ENCODE measurements around the gene TNFSF4.
"Not testable (repeated sequence)": the region's sequence is repeated elsewhere in the genome, so short reads cannot be mapped to it uniquely, and the experiment has no call there.

Gene TNFSF4

DNA sequence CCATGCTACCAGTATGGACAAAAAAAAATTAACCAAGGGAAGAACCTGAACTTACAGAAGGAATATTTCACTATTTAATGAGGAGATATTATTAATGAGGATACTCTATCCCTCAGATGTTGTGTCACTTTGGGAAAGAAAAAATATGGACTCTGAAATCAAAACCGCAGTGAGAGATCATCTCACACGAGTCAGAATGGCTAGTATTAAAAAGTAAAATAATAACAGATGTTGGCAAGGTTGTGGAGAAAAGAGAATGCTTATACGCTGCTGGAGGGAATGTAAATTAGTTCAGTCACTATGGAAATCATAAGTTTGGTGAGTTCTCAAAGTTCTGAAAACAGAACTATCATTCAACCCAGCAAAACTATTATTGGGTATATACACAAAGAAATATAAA is 30.9 kb downstream of the TNFSF4 start:
- H3K36me3 ChIP-seq (ENCODE audit: control insufficient read depth, insufficient read depth, low read length) = no peaks in the 10 kb centered on the region
- no peak overlapping the region for H3K4me3 ChIP-seq (ENCODE audit: low read length)
- H3K4me1 ChIP-seq (ENCODE audit: control insufficient read depth, insufficient read depth, low read length) = no peaks in the 10 kb centered on the region
- H3K9ac ChIP-seq (ENCODE audit: low read length) = no peak overlapping the region
- H3K9me3 ChIP-seq (ENCODE audit: control insufficient read depth, low read length) = no peaks in the 10 kb centered on the region
- no peaks in the 10 kb centered on the region for H3K27me3 ChIP-seq (ENCODE audit: control insufficient read depth, insufficient read depth, low read length)

DNA sequence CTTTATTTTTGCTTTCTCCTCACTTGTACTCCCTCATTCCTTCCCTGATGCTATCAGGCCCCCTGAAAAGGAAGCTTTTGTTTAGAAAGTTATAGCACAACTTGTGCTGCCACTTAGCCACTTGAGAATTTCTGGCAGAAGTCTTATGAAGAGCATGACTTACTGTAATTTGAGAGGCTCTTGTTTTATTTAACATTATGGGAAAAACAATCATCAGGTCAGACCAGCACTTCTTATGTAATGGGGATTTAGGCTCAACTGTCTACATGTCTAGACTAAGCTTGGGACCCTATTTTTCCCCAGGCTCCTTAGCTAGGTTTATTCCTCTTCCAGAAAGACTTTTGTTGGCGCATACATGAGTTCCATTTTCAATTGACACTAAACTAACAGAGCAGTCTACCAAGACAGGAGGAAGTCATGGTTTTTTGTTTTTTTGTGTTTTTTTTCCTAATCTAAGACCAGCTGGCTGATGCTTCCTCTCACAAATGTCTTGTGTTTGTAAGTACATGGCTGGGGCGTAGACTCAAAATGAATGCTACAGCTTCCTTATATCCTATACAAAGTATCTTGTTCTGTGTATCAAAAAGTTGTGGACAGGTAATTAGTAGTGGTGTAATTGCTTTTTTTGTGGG is 31.5 kb downstream of the TNFSF4 start:
- Histone ChIP-seq H3K9me3 (ENCODE audit: control insufficient read depth, low read length) (no peaks in the 10 kb centered on the region), H3K36me3 (ENCODE audit: control insufficient read depth, insufficient read depth, low read length) (no peaks in the 10 kb centered on the region), H3K9ac (ENCODE audit: low read length) (no peak overlapping the region), H3K27me3 (ENCODE audit: control insufficient read depth, insufficient read depth, low read length) (no peaks in the 10 kb centered on the region), H3K4me1 (ENCODE audit: control insufficient read depth, insufficient read depth, low read length) (no peaks in the 10 kb centered on the region), H3K4me3 (ENCODE audit: low read length) (no peak overlapping the region)

DNA sequence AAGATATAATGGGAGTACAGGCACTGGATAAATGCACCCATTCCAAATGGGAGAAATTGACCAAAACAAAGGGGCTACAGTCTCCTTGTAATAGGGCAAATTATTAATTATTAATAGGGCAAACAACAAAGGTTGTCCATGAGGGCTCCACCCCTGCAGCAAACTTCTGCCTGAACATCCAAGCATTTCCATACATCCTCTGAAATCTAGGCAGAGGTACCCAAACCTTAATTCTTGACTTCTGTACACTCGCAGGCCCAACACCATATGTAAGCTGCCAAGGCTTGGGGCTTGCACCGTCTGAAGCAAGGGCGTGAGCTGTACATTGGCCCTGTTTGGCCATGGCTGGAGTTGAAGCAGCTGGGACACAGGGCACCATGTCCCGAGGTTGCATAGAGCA is 33.7 kb downstream of the TNFSF4 start:
- H3K9me3 ChIP-seq (ENCODE audit: control insufficient read depth, low read length) = no peaks in the 10 kb centered on the region
- H3K4me1 ChIP-seq (ENCODE audit: control insufficient read depth, insufficient read depth, low read length) = no peaks in the 10 kb centered on the region
- H3K9ac ChIP-seq (ENCODE audit: low read length) = no peak overlapping the region
- no peaks in the 10 kb centered on the region for H3K36me3 ChIP-seq (ENCODE audit: control insufficient read depth, insufficient read depth, low read length)
- no peaks in the 10 kb centered on the region for H3K27me3 ChIP-seq (ENCODE audit: control insufficient read depth, insufficient read depth, low read length)
- no peak overlapping the region for H3K4me3 ChIP-seq (ENCODE audit: low read length)

DNA sequence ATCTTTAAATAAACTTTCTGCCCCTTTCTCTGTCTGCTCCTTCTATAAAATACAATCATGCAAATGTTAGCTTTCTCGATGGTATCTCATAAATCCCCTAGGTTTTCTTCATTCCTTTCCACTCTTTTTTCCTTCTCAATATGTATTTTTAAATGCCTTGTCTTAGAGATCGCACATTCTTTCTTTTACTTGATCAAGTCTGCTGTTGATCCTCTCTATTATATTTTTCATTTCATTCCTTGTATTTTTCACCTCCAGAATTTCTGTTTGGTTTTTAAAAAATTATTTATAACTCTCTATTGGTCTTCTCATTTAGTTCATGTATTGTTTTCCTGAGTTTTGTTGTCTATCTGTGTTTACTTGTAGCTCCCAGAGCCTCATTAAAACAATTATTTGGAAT is 36.0 kb downstream of the TNFSF4 start:
- Histone ChIP-seq H3K36me3 (ENCODE audit: control insufficient read depth, insufficient read depth, low read length) (no peaks in the 10 kb centered on the region), H3K4me3 (ENCODE audit: low read length) (no peak overlapping the region), H3K9ac (ENCODE audit: low read length) (no peak overlapping the region), H3K9me3 (ENCODE audit: control insufficient read depth, low read length) (no peaks in the 10 kb centered on the region), H3K4me1 (ENCODE audit: control insufficient read depth, insufficient read depth, low read length) (no peaks in the 10 kb centered on the region), H3K27me3 (ENCODE audit: control insufficient read depth, insufficient read depth, low read length) (no peaks in the 10 kb centered on the region)

DNA sequence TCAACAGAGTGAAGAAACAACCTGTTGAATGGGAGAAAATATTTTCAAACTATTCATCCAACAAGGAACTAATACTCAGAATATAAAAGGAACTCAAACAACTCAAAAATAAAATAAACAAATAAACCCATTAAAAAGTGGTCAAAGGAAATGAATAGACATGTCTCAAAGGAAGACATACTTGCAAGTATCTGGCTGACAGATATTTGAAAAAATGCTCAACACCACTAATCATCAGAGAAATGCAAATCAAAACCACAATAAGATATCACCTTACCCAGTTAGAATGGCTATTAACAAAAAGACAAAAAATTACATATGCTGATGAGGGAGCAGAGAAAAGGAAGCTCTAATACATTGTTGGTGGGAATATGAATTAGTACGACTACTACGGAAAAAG is 38.2 kb downstream of the TNFSF4 start:
- no peak overlapping the region for H3K4me3 ChIP-seq (ENCODE audit: low read length)
- no peaks in the 10 kb centered on the region for H3K4me1 ChIP-seq (ENCODE audit: control insufficient read depth, insufficient read depth, low read length)
- H3K9ac ChIP-seq (ENCODE audit: low read length) = no peak overlapping the region
- H3K9me3 ChIP-seq (ENCODE audit: control insufficient read depth, low read length) = no peaks in the 10 kb centered on the region
- no peaks in the 10 kb centered on the region for H3K27me3 ChIP-seq (ENCODE audit: control insufficient read depth, insufficient read depth, low read length)
- no peaks in the 10 kb centered on the region for H3K36me3 ChIP-seq (ENCODE audit: control insufficient read depth, insufficient read depth, low read length)

DNA sequence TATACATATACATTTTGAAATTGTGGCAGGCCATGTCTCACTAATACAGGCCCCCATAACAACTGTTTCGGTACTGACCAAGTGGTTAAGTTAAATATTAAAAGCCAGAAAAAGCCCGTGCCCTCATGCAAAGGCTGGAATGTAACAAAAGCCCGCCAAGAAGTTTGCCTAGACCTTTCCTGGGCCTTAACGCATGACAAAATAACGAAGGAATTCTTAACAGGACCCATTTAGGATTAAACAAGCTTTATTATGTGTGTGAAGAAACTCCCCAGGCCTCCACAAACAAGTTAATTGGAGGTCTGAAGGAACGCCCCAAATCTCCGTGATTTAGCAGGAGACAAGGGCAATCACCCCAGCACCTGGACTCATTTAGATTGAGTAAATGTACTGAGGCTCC is 42.4 kb downstream of the TNFSF4 start:
- no peaks in the 10 kb centered on the region for H3K4me1 ChIP-seq (ENCODE audit: control insufficient read depth, insufficient read depth, low read length)
- H3K36me3 ChIP-seq (ENCODE audit: control insufficient read depth, insufficient read depth, low read length) = no peaks in the 10 kb centered on the region
- no peak overlapping the region for H3K9ac ChIP-seq (ENCODE audit: low read length)
- no peaks in the 10 kb centered on the region for H3K27me3 ChIP-seq (ENCODE audit: control insufficient read depth, insufficient read depth, low read length)
- H3K9me3 ChIP-seq (ENCODE audit: control insufficient read depth, low read length) = no peaks in the 10 kb centered on the region
- H3K4me3 ChIP-seq (ENCODE audit: low read length) = no peak overlapping the region

DNA sequence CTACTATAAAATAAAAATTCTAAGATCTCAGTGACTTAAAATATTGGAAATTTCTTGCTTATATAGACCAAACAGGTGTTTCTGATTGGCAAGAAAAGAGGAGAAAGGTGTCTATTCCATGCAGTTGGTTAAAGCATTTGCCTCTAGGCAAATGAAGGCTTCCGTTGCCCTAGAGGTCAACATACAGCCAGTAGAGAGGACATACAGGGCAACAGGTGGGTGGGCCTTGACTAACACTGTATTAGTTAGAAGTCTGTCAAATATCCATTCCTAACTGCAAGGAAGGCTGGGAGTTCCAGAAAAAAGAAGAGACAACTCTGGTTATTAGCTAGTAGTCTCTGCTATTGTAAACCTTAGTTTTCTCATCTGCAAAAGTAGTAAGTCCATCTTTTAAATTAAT is 43.0 kb downstream of the TNFSF4 start:
- H3K4me1 ChIP-seq (ENCODE audit: control insufficient read depth, insufficient read depth, low read length) = no peaks in the 10 kb centered on the region
- H3K9ac ChIP-seq (ENCODE audit: low read length) = no peak overlapping the region
- H3K4me3 ChIP-seq (ENCODE audit: low read length) = no peak overlapping the region
- H3K36me3 ChIP-seq (ENCODE audit: control insufficient read depth, insufficient read depth, low read length) = no peaks in the 10 kb centered on the region
- H3K9me3 ChIP-seq (ENCODE audit: control insufficient read depth, low read length) = no peaks in the 10 kb centered on the region
- H3K27me3 ChIP-seq (ENCODE audit: control insufficient read depth, insufficient read depth, low read length) = no peaks in the 10 kb centered on the region

DNA sequence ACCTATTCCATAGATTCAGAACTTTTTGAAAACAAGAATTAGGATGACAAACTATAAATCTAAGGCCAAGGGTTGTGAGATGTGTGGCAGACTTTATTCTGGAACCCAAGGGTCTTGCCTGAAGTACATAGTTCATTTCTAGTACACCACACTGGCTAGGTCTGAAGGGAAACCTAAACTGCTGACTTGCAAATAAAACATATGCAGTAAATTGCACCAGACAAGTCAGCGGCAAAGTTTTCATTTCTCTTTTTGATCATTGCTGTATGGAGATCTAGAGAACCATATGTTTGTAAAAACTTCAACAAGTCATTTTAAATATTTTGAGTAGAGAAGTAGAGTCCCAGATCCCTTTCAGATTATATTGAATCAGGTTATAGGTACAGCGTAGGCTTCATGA is 43.9 kb downstream of the TNFSF4 start:
- no peaks in the 10 kb centered on the region for H3K36me3 ChIP-seq (ENCODE audit: control insufficient read depth, insufficient read depth, low read length)
- H3K9me3 ChIP-seq (ENCODE audit: control insufficient read depth, low read length) = no peaks in the 10 kb centered on the region
- H3K27me3 ChIP-seq (ENCODE audit: control insufficient read depth, insufficient read depth, low read length) = no peaks in the 10 kb centered on the region
- no peak overlapping the region for H3K4me3 ChIP-seq (ENCODE audit: low read length)
- H3K4me1 ChIP-seq (ENCODE audit: control insufficient read depth, insufficient read depth, low read length) = no peaks in the 10 kb centered on the region
- no peak overlapping the region for H3K9ac ChIP-seq (ENCODE audit: low read length)

DNA sequence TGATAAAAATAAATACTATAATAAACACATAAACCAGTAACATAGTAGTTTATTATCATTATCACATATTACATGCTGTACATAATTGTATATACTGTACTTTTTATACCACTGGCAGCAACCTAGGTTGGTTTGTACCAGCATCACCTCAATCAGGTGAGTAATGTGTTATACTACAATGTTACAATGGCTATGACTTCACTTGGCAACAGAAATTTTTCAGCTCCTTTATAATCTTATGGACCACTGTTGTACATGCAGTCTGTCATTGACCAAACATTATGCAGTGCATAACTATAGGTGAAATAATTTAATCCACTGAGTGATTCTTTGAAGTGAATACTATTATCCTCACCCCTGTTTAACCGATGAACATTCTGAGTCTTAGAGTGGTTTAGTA is 44.5 kb downstream of the TNFSF4 start:
- Histone ChIP-seq H3K9me3 (ENCODE audit: control insufficient read depth, low read length) (no peaks in the 10 kb centered on the region), H3K4me1 (ENCODE audit: control insufficient read depth, insufficient read depth, low read length) (no peaks in the 10 kb centered on the region), H3K36me3 (ENCODE audit: control insufficient read depth, insufficient read depth, low read length) (no peaks in the 10 kb centered on the region), H3K27me3 (ENCODE audit: control insufficient read depth, insufficient read depth, low read length) (no peaks in the 10 kb centered on the region), H3K4me3 (ENCODE audit: low read length) (no peak overlapping the region), H3K9ac (ENCODE audit: low read length) (no peak overlapping the region)

DNA sequence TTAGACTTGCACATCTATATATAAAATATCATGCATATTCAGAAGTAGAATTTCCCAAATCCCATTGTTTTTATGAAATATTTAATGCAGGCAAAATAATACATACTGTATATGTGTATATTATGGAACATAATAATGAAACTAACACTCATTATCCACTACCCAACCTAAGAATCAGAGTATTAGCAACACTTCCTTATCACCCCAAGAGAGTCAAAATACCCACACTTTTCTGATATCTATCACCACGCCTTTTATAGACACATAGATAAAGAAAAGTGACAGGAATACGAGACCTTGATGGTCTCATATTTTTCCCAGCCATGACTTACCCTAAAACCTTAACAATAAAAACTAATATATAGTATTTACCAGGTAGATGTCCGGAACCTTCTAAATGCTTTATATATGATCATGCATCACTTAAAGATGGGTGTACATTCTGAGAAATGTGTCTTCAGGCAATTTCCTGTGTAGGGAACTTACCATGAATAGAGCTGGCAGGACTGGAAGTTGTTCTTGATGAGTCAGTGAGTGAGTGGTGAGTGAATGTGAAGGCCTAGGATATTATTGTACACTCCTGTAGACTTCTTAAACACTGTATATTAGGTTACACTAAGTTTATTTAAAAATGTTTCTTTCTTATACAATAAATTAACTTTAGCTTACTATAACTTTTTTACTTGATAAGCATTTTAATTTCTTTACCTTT is 45.5 kb downstream of the TNFSF4 start:
- no peaks in the 10 kb centered on the region for H3K9me3 ChIP-seq (ENCODE audit: control insufficient read depth, low read length)
- H3K4me1 ChIP-seq (ENCODE audit: control insufficient read depth, insufficient read depth, low read length) = no peaks in the 10 kb centered on the region

DNA sequence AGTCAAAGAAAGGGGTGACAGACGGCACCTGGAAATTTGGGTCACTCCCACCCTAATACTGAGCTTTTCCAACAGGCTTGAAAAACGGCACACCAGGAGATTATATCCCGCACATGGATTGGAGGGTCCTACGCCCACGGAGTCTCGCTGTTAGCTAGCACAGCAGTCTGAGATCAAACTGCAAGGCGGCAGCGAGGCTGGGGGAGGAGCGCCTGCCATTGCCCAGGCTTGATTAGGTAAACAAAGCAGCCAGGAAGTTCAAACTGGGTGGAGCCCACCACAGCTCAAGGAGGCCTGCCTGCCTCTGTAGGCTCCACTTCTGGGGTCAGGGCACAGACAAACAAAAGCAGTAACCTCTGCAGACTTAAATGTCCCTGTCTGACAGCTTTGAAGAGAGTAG is 53.2 kb downstream of the TNFSF4 start:
- not testable (repeated sequence) for H3K4me3 ChIP-seq (ENCODE audit: low read length); H3K9ac ChIP-seq (ENCODE audit: low read length); H3K4me1 ChIP-seq (ENCODE audit: control insufficient read depth, insufficient read depth, low read length); H3K36me3 ChIP-seq (ENCODE audit: control insufficient read depth, insufficient read depth, low read length); H3K9me3 ChIP-seq (ENCODE audit: control insufficient read depth, low read length); H3K27me3 ChIP-seq (ENCODE audit: control insufficient read depth, insufficient read depth, low read length)

More for the DNA sequence above, 45.5 kb downstream of the TNFSF4 start:
- Histone ChIP-seq H3K36me3 (ENCODE audit: control insufficient read depth, insufficient read depth, low read length) (no peaks in the 10 kb centered on the region), H3K27me3 (ENCODE audit: control insufficient read depth, insufficient read depth, low read length) (no peaks in the 10 kb centered on the region), H3K4me3 (ENCODE audit: low read length) (no peak overlapping the region), H3K9ac (ENCODE audit: low read length) (no peak overlapping the region)

DNA sequence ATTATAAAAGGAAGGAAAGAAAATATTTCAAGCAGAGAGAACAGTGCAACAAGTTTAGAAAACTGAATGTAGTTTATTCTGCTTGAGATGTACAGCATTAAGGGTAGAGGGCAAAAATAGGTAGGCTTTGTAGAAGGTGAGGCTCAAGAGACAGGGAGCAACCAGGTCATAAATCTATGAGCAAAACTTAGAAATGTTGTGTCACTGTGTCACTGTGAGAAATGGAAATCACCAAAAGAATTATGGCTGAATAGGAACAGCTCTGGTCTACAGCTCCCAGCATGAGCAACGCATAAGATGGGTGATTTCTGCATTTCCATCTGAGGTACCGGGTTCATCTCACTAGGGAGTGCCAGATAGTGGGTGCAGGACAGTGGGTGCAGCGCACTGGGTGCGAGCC is 53.6 kb downstream of the TNFSF4 start:
- no peaks in the 10 kb centered on the region for H3K27me3 ChIP-seq (ENCODE audit: control insufficient read depth, insufficient read depth, low read length)
- H3K9me3 ChIP-seq (ENCODE audit: control insufficient read depth, low read length) = no peaks in the 10 kb centered on the region
- H3K9ac ChIP-seq (ENCODE audit: low read length) = no peak overlapping the region
- H3K4me1 ChIP-seq (ENCODE audit: control insufficient read depth, insufficient read depth, low read length) = no peaks in the 10 kb centered on the region
- H3K36me3 ChIP-seq (ENCODE audit: control insufficient read depth, insufficient read depth, low read length) = no peaks in the 10 kb centered on the region
- no peak overlapping the region for H3K4me3 ChIP-seq (ENCODE audit: low read length)

DNA sequence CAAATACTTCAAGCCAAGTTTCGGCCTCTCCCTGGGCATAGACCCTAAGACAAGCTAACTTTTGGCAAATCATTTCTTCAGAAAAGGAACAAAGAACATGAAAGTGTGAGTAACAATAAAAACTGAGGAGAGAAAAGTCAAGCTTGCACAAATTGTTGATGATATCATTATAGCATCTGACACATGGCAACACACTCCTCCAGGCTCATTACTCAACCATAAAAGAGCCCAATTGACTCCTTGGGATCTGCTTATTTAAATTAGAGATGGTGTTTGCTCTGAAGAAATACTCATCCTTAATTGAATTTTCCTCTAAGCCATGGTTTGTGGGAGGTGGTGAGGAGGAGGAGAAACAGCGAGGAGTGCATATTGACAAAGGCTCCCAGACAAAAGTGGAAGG is 54.5 kb downstream of the TNFSF4 start:
- no peak overlapping the region for H3K4me3 ChIP-seq (ENCODE audit: low read length)
- no peaks in the 10 kb centered on the region for H3K36me3 ChIP-seq (ENCODE audit: control insufficient read depth, insufficient read depth, low read length)
- peaks cover under 1% of the 10 kb centered on the region for H3K9me3 ChIP-seq (ENCODE audit: control insufficient read depth, low read length)
- no peaks in the 10 kb centered on the region for H3K27me3 ChIP-seq (ENCODE audit: control insufficient read depth, insufficient read depth, low read length)
- H3K4me1 ChIP-seq (ENCODE audit: control insufficient read depth, insufficient read depth, low read length) = no peaks in the 10 kb centered on the region
- H3K9ac ChIP-seq (ENCODE audit: low read length) = no peak overlapping the region
